Measurements from ENCODE around the gene RXRA. TPM values are rescaled to one million over a fixed set of nuclear protein-coding genes. Genes with fewer than 3 reads are reported as not detected.

Gene RXRA
- polyA plus RNA-seq, 1 of the 3 experiments (the other 2 are of a cell fraction): 7.6 TPM

- no peak overlapping the region for H3K4me2 ChIP-seq
- ChIA-PET CTCF (interaction anchor here (1.3 to 3.9 kb wide), 3 partner anchors 35 to 146 kb away, joined by 5 to 17 read pairs (median 6); no protein-coding TSS in a partner anchor), POLR2A (interaction anchor here (0.6 kb wide), 1 partner anchor 42 kb away, joined by 3 read pairs; no protein-coding TSS in a partner anchor)
- DNase-seq: no peak
- no peak overlapping the region for H3K27ac ChIP-seq (ENCODE audit: low read depth in 2 of 2, low read length in 1 of 2)
- no peaks in the 10 kb centered on the region for H3K9me3 ChIP-seq
- H3K4me3 ChIP-seq (ENCODE audit: low read depth in 2 of 2, low read length in 1 of 2): no peak overlapping the region
- peaks cover 2% of the 10 kb centered on the region for H4K20me1 ChIP-seq (ENCODE audit: insufficient read depth)
- H3K9me2 ChIP-seq: no peaks in the 10 kb centered on the region
- no peaks in the 10 kb centered on the region for H3K27me3 ChIP-seq (ENCODE audit: insufficient read depth)
- peaks cover 27 to 36% of the 10 kb centered on the region in 2 experiments for H3K4me1 ChIP-seq (ENCODE audit: control insufficient read depth in 1 of 2, insufficient read depth in 2 of 2, low read depth in 1 of 2, low read length in 1 of 2)
- 87% methylated on average over 15 of the region's 19 CpGs for WGBS (ENCODE audit: low lambda C conversion rate)
- H2AFZ ChIP-seq (ENCODE audit: low read depth): no peak overlapping the region
- H3F3A ChIP-seq (replicated peaks; ENCODE audit: insufficient read depth): peaks cover 3% of the 10 kb centered on the region
- H3K9ac ChIP-seq: no peak overlapping the region
- TF ChIP-seq, protein P1, sequence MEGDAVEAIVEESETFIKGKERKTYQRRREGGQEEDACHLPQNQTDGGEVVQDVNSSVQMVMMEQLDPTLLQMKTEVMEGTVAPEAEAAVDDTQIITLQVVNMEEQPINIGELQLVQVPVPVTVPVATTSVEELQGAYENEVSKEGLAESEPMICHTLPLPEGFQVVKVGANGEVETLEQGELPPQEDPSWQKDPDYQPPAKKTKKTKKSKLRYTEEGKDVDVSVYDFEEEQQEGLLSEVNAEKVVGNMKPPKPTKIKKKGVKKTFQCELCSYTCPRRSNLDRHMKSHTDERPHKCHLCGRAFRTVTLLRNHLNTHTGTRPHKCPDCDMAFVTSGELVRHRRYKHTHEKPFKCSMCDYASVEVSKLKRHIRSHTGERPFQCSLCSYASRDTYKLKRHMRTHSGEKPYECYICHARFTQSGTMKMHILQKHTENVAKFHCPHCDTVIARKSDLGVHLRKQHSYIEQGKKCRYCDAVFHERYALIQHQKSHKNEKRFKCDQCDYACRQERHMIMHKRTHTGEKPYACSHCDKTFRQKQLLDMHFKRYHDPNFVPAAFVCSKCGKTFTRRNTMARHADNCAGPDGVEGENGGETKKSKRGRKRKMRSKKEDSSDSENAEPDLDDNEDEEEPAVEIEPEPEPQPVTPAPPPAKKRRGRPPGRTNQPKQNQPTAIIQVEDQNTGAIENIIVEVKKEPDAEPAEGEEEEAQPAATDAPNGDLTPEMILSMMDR (IDR thresholded peaks at IDR 0.05): no peak
- no peak for TF ChIP-seq TEAD4 (IDR thresholded peaks at IDR 0.05; ENCODE audit: borderline replicate concordance, insufficient read depth)
- TF ChIP-seq TAF1 (IDR thresholded peaks at IDR 0.05; ENCODE audit: borderline replicate concordance, low read depth, low read length): no peak
- TF ChIP-seq NRF1 (IDR thresholded peaks at IDR 0.05; ENCODE audit: low read depth, low read length): no peak
- no peak for TF ChIP-seq GATA2 (CRISPR knock-in tag; IDR thresholded peaks at IDR 0.05)
- TF ChIP-seq, protein P2, sequence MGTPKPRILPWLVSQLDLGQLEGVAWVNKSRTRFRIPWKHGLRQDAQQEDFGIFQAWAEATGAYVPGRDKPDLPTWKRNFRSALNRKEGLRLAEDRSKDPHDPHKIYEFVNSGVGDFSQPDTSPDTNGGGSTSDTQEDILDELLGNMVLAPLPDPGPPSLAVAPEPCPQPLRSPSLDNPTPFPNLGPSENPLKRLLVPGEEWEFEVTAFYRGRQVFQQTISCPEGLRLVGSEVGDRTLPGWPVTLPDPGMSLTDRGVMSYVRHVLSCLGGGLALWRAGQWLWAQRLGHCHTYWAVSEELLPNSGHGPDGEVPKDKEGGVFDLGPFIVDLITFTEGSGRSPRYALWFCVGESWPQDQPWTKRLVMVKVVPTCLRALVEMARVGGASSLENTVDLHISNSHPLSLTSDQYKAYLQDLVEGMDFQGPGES (IDR thresholded peaks at IDR 0.05; ENCODE audit: low read depth, low read length): no peak
- TF ChIP-seq NFIC (IDR thresholded peaks at IDR 0.05; ENCODE audit: borderline replicate concordance): no peak
- TF ChIP-seq TCF12 (IDR thresholded peaks at IDR 0.05): no peak
- TF ChIP-seq FOXJ3 (CRISPR knock-in tag; IDR thresholded peaks at IDR 0.05): no peak
- TF ChIP-seq JUND (IDR thresholded peaks at IDR 0.05): no peak
- TF ChIP-seq CHD2 (IDR thresholded peaks at IDR 0.05; ENCODE audit: low read length, partially characterized antibody): no peak
- no peak for TF ChIP-seq FOXM1 (IDR thresholded peaks at IDR 0.05; ENCODE audit: low read depth)
- no peak for TF ChIP-seq RAD21 (IDR thresholded peaks at IDR 0.05; ENCODE audit: low read length)
- no peak for TF ChIP-seq RCOR1 (IDR thresholded peaks at IDR 0.05; ENCODE audit: low read length)
- TF ChIP-seq, protein P3, sequence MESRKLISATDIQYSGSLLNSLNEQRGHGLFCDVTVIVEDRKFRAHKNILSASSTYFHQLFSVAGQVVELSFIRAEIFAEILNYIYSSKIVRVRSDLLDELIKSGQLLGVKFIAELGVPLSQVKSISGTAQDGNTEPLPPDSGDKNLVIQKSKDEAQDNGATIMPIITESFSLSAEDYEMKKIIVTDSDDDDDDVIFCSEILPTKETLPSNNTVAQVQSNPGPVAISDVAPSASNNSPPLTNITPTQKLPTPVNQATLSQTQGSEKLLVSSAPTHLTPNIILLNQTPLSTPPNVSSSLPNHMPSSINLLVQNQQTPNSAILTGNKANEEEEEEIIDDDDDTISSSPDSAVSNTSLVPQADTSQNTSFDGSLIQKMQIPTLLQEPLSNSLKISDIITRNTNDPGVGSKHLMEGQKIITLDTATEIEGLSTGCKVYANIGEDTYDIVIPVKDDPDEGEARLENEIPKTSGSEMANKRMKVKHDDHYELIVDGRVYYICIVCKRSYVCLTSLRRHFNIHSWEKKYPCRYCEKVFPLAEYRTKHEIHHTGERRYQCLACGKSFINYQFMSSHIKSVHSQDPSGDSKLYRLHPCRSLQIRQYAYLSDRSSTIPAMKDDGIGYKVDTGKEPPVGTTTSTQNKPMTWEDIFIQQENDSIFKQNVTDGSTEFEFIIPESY (IDR thresholded peaks at IDR 0.05; ENCODE audit: borderline replicate concordance, low read depth): no peak
- no peak for TF ChIP-seq MEF2A (IDR thresholded peaks at IDR 0.05; ENCODE audit: borderline replicate concordance, low read depth)
- no peaks in the 10 kb centered on the region for H3K36me3 ChIP-seq (replicated peaks in 1 of 2; ENCODE audit: control insufficient read depth in 1 of 2, insufficient read depth in 2 of 2, low read length in 1 of 2)
- peaks cover 3% of the 10 kb centered on the region for H3K79me2 ChIP-seq (ENCODE audit: insufficient read depth)
Observed at GRCh38 chr9:134321946-134322741, 4.1 kb upstream of the RXRA start.
